Measurements from ENCODE around the gene SETDB2. TPM values are rescaled to one million over a fixed set of nuclear protein-coding genes. Genes with fewer than 3 reads are reported as not detected.
"Not testable (repeated sequence)": the region's sequence is repeated elsewhere in the genome, so short reads cannot be mapped to it uniquely, and the experiment has no call there.

The SETDB2 gene
- total and polyA plus RNA-seq, 2 experiments from 2014 or later = 2.8 to 5.7 TPM

DNA sequence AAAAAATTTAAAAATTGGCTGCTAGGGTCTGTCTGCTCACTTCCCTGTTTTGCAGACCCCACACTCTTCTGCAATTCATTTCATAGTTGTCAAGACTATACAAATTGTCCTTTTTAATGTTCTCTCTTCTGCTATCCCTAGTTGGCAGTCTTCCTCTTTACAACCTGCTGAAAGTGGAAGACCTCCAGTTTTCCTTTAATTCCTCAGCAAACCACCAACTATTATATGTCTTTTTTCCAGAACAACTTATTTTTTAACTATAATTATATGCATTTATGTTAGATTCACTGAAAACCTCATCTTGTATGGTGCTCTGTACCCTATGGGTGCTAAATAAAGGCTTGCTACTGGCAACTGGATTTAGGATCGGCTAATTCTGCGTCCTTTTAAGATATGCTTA, 50.6 kb downstream of the SETDB2 start:
- H4K20me1 ChIP-seq (ENCODE audit: insufficient read depth) = no peaks in the 10 kb centered on the region
- in situ Hi-C loops (cut with MboI) = no loop called here
- peak overlapping the region; percentile 88 for H3K4me3 ChIP-seq
- H3K36me3 ChIP-seq (ENCODE audit: low read depth) = no peaks in the 10 kb centered on the region
- H3K4me1 ChIP-seq (ENCODE audit: insufficient read depth) = peaks cover 15% of the 10 kb centered on the region
- no peaks in the 10 kb centered on the region for H3K27me3 ChIP-seq (replicated peaks; ENCODE audit: insufficient read depth)
- H3K27ac ChIP-seq = peak overlapping the region; percentile 92; the same call in 1 of the 2 replicates
- 64 to 72% methylated on average over 2 of the region's 2 CpGs for WGBS, 2 experiments (ENCODE audit: low coverage in 1 of 2, low lambda C conversion rate in 2 of 2, missing lambda C conversion rate in 2 of 2)
- no peaks in the 10 kb centered on the region for H3K9me3 ChIP-seq (ENCODE audit: low read depth)
- no peak for DNase-seq
- H3K9me2 ChIP-seq (ENCODE audit: insufficient read depth) = no peaks in the 10 kb centered on the region
- H3K9ac ChIP-seq = peak overlapping the region; percentile 97
- H3F3A ChIP-seq (ENCODE audit: insufficient read depth) = peaks cover 67% of the 10 kb centered on the region
- no peak for TF ChIP-seq EZH2phosphoT487 (IDR thresholded peaks at IDR 0.05; ENCODE audit: insufficient read depth, low read depth)
- no peak for TF ChIP-seq EZH2 (IDR thresholded peaks at IDR 0.05; ENCODE audit: insufficient read depth, poor library complexity, severe bottlenecking)
- H3K4me2 ChIP-seq (ENCODE audit: unreplicated experiment) = peak overlapping the region; percentile 86
- peak overlapping the region; percentile 94 for H2AFZ ChIP-seq
- no peaks in the 10 kb centered on the region for H3K79me2 ChIP-seq (ENCODE audit: insufficient read depth)

DNA sequence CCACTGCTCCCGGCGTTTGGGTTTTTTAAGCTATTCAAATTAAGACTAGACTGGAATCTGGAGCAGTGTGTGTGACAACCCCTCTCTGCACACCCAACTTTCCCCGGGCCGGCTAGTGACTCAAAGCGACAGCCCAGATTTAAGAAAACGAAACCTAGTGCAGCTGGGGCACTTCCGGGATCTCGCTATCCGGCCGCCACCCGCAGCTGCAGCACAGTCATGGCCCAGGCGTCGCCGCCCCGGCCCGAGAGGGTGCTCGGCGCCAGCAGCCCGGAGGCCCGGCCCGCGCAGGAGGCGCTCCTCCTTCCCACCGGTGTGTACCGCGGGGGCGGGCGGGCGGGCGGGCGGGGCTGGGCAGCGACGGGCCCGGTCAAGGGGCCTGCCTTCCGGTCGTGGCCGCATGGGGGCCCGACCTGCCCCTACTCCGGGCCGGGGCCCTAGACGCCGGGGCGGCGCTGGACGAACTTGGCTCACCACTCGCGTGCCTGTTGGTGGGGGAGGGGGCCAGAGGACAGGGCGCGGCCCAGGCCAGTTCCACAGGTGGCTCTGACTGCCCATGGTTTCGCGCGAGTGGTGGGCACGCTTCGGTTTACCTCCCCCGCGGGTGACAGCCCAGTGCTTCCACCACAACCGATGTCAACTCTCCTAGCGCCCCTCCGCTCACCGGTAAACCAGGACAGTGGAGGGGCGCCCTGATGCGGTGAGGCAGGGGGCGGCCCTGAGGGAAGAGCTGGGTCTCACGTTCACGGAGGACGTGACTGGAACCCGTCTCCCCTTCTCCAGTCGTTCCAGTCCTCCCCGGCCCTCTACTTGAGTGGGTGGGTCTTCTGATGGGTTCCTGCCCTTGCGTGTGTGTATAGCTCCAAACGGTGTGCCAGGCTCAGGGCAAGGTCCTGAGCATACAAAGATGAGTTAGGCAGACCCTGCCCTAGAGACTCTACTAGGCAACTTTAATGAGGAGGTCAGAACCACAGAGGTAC, 52.0 kb downstream of the SETDB2 start, which contains the start of gene PHF11:
Gene PHF11, plus strand, starts transcription at position 171 of the 980 bp plus-strand sequence. Its CDS starts 49 bp downstream, at position 220.
- Histone ChIP-seq H3K4me2 (ENCODE audit: unreplicated experiment) (peak within 1 kb of the TSS; percentile 86), H3K9ac (peak within 1 kb of the TSS; percentile 97), H3F3A (ENCODE audit: insufficient read depth) (peaks cover 76% of the 10 kb centered on the region), H2AFZ (peak within 1 kb of the TSS; percentile 94), H3K27me3 (replicated peaks; ENCODE audit: insufficient read depth) (no peaks in the 10 kb centered on the region), H4K20me1 (ENCODE audit: insufficient read depth) (no peaks in the 10 kb centered on the region), H3K79me2 (ENCODE audit: insufficient read depth) (no peaks in the 10 kb centered on the region), H3K36me3 (ENCODE audit: low read depth) (no peaks in the 10 kb centered on the region), H3K4me3 (peak within 1 kb of the TSS; percentile 88), H3K9me3 (ENCODE audit: low read depth) (no peaks in the 10 kb centered on the region), H3K9me2 (ENCODE audit: insufficient read depth) (no peaks in the 10 kb centered on the region), H3K27ac (peak within 1 kb of the TSS; percentile 92), H3K4me1 (ENCODE audit: insufficient read depth) (peaks cover 23% of the 10 kb centered on the region)
- DNase-seq = peak; percentile 91
- TF ChIP-seq EZH2phosphoT487 (IDR thresholded peaks at IDR 0.05; ENCODE audit: insufficient read depth, low read depth) (no peak), EZH2 (IDR thresholded peaks at IDR 0.05; ENCODE audit: insufficient read depth, poor library complexity, severe bottlenecking) (no peak)
- 6 to 7% methylated on average over 37 to 44 of the region's 71 CpGs for WGBS, 2 experiments (ENCODE audit: low coverage in 1 of 2, low lambda C conversion rate in 2 of 2, missing lambda C conversion rate in 2 of 2)
- in situ Hi-C loops (cut with MboI) = no loop called here

DNA sequence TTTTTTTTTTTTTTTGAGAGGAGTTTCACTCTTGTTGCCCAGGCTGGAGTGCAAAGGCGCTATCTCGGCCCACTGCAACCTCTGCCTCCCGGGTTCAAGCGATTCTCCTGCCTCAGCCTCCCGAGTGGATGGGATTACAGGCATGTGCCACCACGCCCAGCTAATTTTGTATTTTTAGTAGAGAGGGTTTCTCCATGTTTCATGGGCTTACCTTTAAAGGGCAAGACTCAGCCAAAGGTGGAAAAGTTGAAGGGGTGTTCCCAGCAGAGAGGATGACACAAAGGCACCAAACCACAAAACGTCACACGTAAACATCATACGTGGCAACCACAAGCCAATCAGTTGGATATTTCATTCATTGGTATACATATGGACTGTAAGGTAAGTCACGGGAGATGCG, 52.8 kb downstream of the SETDB2 start:
- H3K4me1 ChIP-seq (ENCODE audit: insufficient read depth) = peaks cover 23% of the 10 kb centered on the region
- H3K4me2 ChIP-seq (ENCODE audit: unreplicated experiment); H4K20me1 ChIP-seq (ENCODE audit: insufficient read depth); H3K9me2 ChIP-seq (ENCODE audit: insufficient read depth); H3K36me3 ChIP-seq (ENCODE audit: low read depth); H3K9me3 ChIP-seq (ENCODE audit: low read depth); H2AFZ ChIP-seq; H3K4me3 ChIP-seq; in situ Hi-C loops (cut with MboI); H3K27me3 ChIP-seq (replicated peaks; ENCODE audit: insufficient read depth); H3K79me2 ChIP-seq (ENCODE audit: insufficient read depth): not testable (repeated sequence)
- peaks cover 76% of the 10 kb centered on the region for H3F3A ChIP-seq (ENCODE audit: insufficient read depth)
- peak; percentile 22 for DNase-seq
- H3K27ac ChIP-seq = peak overlapping the region; percentile 92
- H3K9ac ChIP-seq = peak overlapping the region; percentile 97; the same call in 1 of the 2 replicates
- WGBS, 2 experiments (ENCODE audit: low coverage in 1 of 2, low lambda C conversion rate in 2 of 2, missing lambda C conversion rate in 2 of 2) = 63 to 68% methylated on average over 11 of the region's 11 CpGs

DNA sequence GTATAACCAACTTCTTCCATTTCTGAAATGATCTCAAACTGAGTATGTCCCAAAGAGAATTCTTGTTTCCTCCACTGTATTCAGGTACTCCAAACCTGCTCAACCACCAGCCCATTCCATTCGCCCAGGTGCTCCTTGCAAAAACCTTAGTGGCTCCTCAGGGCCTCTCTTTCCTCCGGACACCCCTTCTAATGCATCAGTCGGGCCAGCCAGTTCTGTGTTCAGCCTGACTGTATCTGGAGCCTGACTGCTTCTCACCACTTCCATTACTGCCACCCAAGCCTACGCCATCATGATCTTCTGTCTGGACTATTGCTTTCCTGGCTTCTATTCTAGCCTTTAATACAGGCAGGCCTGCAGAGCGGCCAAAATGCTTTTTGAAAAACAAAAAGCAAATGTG, 53.2 kb downstream of the SETDB2 start:
- Histone ChIP-seq H3K4me1 (ENCODE audit: insufficient read depth) (peaks cover 23% of the 10 kb centered on the region), H3K9me3 (ENCODE audit: low read depth) (no peaks in the 10 kb centered on the region), H3K27me3 (replicated peaks; ENCODE audit: insufficient read depth) (no peaks in the 10 kb centered on the region), H3K4me2 (ENCODE audit: unreplicated experiment) (no peak overlapping the region), H3K27ac (peak overlapping the region; percentile 92), H3K9me2 (ENCODE audit: insufficient read depth) (no peaks in the 10 kb centered on the region), H3K36me3 (ENCODE audit: low read depth) (no peaks in the 10 kb centered on the region), H3K79me2 (ENCODE audit: insufficient read depth) (no peaks in the 10 kb centered on the region), H4K20me1 (ENCODE audit: insufficient read depth) (no peaks in the 10 kb centered on the region), H3F3A (ENCODE audit: insufficient read depth) (peaks cover 76% of the 10 kb centered on the region), H3K9ac (no peak overlapping the region), H2AFZ (no peak overlapping the region), H3K4me3 (no peak overlapping the region)
- in situ Hi-C loops (cut with MboI) = no loop called here
- no peak for DNase-seq
- TF ChIP-seq EZH2 (IDR thresholded peaks at IDR 0.05; ENCODE audit: insufficient read depth, poor library complexity, severe bottlenecking) (no peak), EZH2phosphoT487 (IDR thresholded peaks at IDR 0.05; ENCODE audit: insufficient read depth, low read depth) (no peak)
- 72% methylated on average over 5 of the region's 5 CpGs for WGBS, 2 experiments (ENCODE audit: low coverage in 1 of 2, low lambda C conversion rate in 2 of 2, missing lambda C conversion rate in 2 of 2)
